ENCODE data around the gene HMGXB3. TPM values are rescaled to one million over a fixed set of nuclear protein-coding genes. Genes with fewer than 3 reads are reported as not detected.

Gene HMGXB3
- total RNA-seq, 1 experiment from 2014 or later = 56.2 TPM

DNA sequence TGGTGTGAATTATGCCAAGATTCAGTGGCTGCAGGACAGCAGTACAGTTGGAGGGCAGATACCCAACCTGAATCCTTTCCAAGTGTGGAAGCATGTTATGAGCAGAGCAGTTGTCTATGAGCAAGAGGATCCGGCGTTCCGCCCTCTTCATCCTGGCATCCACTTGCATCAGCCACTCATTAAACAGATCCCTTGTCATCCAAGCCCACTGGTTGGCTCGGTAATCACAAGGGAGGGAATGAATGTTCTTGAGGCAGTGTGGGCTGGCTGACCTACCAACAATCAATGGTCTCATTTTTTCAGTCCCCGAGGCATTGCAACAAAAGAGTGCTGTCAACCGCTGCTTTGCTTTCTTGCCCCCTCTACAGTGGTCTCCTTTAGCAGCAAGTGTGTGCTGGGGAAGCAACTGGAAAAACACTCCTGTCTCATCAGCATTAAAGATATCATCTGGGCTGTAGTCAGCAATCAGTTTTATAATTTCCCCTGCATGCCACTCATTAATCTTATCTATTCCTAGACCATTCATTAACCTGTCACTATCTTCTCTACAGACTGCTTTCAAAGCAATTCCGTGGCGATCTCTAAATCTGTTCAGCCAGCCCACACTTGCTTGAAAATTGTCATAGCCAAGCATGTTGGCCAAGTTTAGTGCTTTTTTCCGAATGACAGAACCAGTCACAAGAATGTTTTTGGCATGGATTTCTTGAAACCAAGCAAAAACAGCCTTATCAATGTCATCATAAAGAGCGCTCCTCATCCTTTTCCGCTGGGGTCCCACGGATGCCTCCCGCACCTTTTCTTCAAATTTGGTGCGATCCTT, 4.9 kb upstream of the HMGXB3 start:
- H3K36me3 ChIP-seq (ENCODE audit: control insufficient read depth, insufficient read depth, low read length) = no peaks in the 10 kb centered on the region
- H3K4me3 ChIP-seq (ENCODE audit: low read depth in 2 of 2, low read length in 2 of 2) = no peak overlapping the region
- no TSS peak for BruUV-seq (replicated peaks)
- TF ChIP-seq POLR2AphosphoS5 (IDR thresholded peaks at IDR 0.05; ENCODE audit: low read depth, low read length) = no peak
- TF ChIP-seq SIN3A (IDR thresholded peaks at IDR 0.05; ENCODE audit: borderline replicate concordance, insufficient read depth, low read depth, low read length) = no peak
- TF ChIP-seq, protein P1, sequence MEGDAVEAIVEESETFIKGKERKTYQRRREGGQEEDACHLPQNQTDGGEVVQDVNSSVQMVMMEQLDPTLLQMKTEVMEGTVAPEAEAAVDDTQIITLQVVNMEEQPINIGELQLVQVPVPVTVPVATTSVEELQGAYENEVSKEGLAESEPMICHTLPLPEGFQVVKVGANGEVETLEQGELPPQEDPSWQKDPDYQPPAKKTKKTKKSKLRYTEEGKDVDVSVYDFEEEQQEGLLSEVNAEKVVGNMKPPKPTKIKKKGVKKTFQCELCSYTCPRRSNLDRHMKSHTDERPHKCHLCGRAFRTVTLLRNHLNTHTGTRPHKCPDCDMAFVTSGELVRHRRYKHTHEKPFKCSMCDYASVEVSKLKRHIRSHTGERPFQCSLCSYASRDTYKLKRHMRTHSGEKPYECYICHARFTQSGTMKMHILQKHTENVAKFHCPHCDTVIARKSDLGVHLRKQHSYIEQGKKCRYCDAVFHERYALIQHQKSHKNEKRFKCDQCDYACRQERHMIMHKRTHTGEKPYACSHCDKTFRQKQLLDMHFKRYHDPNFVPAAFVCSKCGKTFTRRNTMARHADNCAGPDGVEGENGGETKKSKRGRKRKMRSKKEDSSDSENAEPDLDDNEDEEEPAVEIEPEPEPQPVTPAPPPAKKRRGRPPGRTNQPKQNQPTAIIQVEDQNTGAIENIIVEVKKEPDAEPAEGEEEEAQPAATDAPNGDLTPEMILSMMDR (IDR thresholded peaks at IDR 0.05) = no peak; the same call in 1 of the 2 replicates
- TF ChIP-seq, protein P2, sequence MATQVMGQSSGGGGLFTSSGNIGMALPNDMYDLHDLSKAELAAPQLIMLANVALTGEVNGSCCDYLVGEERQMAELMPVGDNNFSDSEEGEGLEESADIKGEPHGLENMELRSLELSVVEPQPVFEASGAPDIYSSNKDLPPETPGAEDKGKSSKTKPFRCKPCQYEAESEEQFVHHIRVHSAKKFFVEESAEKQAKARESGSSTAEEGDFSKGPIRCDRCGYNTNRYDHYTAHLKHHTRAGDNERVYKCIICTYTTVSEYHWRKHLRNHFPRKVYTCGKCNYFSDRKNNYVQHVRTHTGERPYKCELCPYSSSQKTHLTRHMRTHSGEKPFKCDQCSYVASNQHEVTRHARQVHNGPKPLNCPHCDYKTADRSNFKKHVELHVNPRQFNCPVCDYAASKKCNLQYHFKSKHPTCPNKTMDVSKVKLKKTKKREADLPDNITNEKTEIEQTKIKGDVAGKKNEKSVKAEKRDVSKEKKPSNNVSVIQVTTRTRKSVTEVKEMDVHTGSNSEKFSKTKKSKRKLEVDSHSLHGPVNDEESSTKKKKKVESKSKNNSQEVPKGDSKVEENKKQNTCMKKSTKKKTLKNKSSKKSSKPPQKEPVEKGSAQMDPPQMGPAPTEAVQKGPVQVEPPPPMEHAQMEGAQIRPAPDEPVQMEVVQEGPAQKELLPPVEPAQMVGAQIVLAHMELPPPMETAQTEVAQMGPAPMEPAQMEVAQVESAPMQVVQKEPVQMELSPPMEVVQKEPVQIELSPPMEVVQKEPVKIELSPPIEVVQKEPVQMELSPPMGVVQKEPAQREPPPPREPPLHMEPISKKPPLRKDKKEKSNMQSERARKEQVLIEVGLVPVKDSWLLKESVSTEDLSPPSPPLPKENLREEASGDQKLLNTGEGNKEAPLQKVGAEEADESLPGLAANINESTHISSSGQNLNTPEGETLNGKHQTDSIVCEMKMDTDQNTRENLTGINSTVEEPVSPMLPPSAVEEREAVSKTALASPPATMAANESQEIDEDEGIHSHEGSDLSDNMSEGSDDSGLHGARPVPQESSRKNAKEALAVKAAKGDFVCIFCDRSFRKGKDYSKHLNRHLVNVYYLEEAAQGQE (IDR thresholded peaks at IDR 0.05; ENCODE audit: insufficient read depth in 1 of 2, low read depth in 2 of 2, low read length in 1 of 2) = no peak
- TF ChIP-seq TCF7L2 (IDR thresholded peaks at IDR 0.05; ENCODE audit: low read depth, low read length) = no peak
- ATAC-seq = no peak
- no peak overlapping the region for H3K27ac ChIP-seq (ENCODE audit: low read length)
- intact Hi-C loops (cut with micrococcal nuclease; ENCODE audit: unreplicated experiment) (no loop called here), in situ Hi-C loops (cut with HindIII; ENCODE audit: low pct_unique_long_range_greater_than_20kb, low sequenced_read_pairs) (no loop called here)
- ChIA-PET CTCF (no interaction called here), POLR2A (no interaction called here)
- H3K9me3 ChIP-seq (ENCODE audit: control insufficient read depth, insufficient read depth, low read depth, low read length) = no peaks in the 10 kb centered on the region
- no peak for DNase-seq (ENCODE audit: low read depth, low spot score)
- H3K4me1 ChIP-seq (ENCODE audit: control insufficient read depth, insufficient read depth, low read length) = peaks cover 6% of the 10 kb centered on the region
- no peaks in the 10 kb centered on the region for H3K27me3 ChIP-seq (ENCODE audit: control insufficient read depth, insufficient read depth, low read length)

DNA sequence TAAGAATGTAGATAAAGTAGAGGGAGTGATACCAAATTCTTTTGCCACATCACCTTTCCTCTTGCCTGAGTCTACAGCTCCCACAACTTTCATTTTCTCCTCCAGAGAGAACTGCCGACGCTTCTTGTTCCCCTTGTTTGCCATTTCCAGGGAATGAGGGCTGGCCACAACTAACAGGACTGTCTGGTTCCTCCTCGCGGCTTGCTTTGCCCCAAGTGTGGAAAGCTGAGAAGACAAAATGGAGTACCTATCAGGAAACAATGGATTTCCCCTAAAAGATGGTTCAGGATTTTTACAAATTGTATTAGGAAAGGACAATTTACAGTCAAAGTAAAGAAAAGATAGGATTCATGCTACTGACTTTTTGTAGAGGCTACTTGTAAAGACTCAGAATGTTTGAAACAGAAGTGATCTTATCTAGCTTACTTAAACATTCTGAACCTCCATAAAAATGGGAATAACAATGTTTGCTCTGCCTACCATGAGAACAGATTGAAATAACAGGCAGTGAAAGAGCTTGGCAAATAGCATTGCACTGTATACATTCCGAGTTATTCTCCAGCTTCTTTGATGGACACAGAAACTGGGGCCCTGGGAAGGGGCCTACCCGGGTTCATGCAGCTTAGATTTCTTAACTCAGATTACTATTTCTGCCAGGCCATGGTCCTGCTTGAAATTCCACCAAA, 4.2 kb upstream of the HMGXB3 start:
- CTCF ChIA-PET = interaction anchor here (1.2 kb wide), 1 partner anchor 162 kb away, joined by 4 read pairs; no protein-coding TSS in a partner anchor
- no peaks in the 10 kb centered on the region for H3K9me3 ChIP-seq (ENCODE audit: control insufficient read depth, insufficient read depth, low read depth, low read length)
- POLR2A ChIA-PET = no interaction called here

More for the DNA sequence above, 4.2 kb upstream of the HMGXB3 start:
- no TSS peak for BruUV-seq (replicated peaks)
- in situ Hi-C loops (cut with HindIII; ENCODE audit: low pct_unique_long_range_greater_than_20kb, low sequenced_read_pairs) = no loop called here
- no peaks in the 10 kb centered on the region for H3K27me3 ChIP-seq (ENCODE audit: control insufficient read depth, insufficient read depth, low read length)
- H3K4me3 ChIP-seq (ENCODE audit: low read depth in 2 of 2, low read length in 2 of 2) = no peak overlapping the region
- no peak for DNase-seq (ENCODE audit: low read depth, low spot score)
- ATAC-seq = no peak
- intact Hi-C loops (cut with micrococcal nuclease; ENCODE audit: unreplicated experiment) = no loop called here
- peaks cover 6% of the 10 kb centered on the region for H3K4me1 ChIP-seq (ENCODE audit: control insufficient read depth, insufficient read depth, low read length)
- H3K36me3 ChIP-seq (ENCODE audit: control insufficient read depth, insufficient read depth, low read length) = no peaks in the 10 kb centered on the region; the same call in 1 of the 2 replicates
- TF ChIP-seq, protein P1 (IDR thresholded peaks at IDR 0.05) = no peak
- TF ChIP-seq SIN3A (IDR thresholded peaks at IDR 0.05; ENCODE audit: borderline replicate concordance, insufficient read depth, low read depth, low read length) (no peak), TCF7L2 (IDR thresholded peaks at IDR 0.05; ENCODE audit: low read depth, low read length) (no peak)
- H3K27ac ChIP-seq (ENCODE audit: low read length) = no peak overlapping the region
